Suppressor macrophage treated with lipopolysaccharide for 1 hour (primary cell): ENCODE results near the gene NLRC3.

Experiments used
- DNase-seq, 3 donors: peaks; one replicate each; pipeline ENCODE4 v3.0.0-alpha.2; 2020 to 2022

Gene NLRC3

DNA sequence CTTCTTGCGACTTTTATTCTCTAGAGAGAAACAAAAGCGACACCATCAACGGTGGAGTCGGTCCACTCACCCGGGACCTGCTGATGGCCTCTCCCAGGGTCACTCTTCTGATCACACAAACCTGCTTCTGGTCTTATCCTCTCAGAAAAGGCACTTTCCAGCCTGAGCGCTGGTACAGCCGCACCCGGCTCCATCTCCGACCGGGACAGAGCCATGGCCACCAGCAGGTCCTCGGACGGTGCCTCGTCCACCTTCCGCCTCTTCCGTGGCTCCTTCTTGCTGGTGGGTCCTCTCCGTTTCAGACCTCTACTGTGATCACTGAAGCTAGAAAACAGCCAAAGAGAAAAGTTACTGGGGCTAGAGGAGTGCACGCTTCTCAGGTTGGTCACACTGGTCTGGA is 20.5 kb upstream of the NLRC3 start:
- no peak for DNase-seq

DNA sequence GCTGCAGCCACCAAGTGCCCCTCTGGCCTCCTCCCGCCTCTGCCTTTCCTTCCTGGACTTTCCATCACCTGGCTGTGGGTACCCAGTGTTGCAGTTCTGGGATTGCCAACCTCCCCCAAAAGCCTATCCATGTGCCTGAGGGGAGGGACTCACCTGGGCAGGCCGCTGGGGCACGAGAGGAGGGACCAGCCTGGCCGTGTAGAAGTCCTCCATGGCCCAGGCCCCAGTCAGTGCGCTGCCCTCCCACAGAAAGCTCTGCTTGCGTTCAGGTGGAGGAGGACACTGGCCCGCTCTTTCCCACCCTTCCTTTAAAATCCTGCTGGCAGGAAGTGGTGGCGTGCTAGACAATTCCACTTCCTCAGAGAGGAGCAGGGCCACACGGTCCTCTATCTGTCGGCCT is 20.0 kb upstream of the NLRC3 start:
- DNase-seq, result no peak

DNA sequence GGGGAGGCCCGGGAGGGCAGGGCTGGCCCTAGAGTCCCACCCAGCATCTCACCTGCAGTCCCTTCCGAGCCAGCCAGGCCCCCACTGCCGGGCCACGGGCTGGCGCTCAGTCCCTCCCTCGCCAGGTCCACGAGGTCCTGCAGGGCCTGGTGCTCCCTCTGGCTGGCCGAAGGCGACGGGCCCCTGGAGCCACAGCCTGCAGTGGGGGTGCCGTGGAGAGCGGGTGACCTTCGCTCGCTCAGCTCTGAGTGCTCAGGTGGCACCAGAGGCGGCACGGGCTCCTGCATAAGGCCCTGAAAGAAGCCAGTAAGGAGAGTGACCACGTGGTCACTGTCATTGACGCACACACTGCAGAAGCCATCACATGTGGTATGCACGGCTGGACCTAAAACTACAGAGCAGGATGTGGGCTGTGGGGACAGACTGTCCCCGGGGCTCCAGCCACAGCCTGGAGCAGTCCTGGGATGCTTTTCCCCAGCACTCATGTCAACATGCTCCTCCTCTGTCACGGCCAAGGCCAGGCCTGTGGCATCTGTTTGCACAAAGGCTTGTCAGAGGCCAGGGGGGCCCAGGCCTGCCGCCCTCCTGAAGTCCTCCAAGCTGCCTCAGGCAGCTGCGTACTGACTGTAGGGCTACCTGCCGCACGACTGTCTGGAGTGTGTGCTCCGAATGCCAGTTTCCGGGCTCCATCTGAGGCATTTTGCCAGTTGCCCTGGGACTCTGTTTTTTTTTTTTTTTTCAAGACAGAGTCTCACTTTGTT is 19.1 kb upstream of the NLRC3 start:
- no peak for DNase-seq

DNA sequence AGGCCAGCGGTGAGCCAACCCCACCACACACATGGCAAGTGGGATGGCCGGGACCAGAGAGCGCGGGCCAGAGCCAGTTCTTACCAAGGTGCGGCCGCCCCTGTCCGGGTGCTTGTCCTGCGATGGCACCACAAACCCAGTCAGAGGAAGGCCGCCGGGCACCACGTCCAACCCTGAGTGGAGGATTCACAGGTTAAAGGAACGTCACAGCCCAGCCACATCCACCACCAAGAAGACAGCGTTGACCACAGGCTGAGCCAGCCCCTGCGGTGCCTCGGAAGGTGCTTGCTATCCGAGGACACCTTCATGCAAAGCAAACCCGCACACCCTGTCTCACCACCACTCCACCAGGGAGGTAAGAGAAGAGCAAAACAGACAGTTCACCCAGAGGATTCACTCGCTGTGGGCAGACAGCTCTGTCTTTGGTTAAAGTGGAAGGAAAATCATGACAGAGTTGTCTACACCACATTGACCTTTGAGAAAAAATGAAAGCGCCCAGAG is 18.4 kb upstream of the NLRC3 start:
- DNase-seq, result no peak

DNA sequence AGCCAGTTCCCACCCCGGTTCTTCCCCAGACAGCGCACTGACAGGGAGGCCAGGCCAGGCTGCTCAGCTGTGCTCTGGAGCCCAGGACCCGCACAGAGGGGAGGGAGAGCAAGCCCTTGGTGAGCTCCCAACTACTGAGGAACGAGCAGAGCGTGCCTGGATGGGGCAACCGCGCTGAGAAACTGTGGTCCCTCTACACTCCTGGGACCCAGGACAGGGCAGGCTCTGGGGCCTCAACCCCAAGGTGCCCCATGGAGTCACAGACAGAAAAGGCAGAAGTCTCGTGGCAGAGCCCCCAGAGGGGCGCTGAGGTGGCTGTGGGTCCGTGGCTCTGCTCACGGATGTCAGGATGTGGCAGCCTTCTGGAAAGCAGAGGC is 17.9 kb upstream of the NLRC3 start:
- DNase-seq, result no peak

DNA sequence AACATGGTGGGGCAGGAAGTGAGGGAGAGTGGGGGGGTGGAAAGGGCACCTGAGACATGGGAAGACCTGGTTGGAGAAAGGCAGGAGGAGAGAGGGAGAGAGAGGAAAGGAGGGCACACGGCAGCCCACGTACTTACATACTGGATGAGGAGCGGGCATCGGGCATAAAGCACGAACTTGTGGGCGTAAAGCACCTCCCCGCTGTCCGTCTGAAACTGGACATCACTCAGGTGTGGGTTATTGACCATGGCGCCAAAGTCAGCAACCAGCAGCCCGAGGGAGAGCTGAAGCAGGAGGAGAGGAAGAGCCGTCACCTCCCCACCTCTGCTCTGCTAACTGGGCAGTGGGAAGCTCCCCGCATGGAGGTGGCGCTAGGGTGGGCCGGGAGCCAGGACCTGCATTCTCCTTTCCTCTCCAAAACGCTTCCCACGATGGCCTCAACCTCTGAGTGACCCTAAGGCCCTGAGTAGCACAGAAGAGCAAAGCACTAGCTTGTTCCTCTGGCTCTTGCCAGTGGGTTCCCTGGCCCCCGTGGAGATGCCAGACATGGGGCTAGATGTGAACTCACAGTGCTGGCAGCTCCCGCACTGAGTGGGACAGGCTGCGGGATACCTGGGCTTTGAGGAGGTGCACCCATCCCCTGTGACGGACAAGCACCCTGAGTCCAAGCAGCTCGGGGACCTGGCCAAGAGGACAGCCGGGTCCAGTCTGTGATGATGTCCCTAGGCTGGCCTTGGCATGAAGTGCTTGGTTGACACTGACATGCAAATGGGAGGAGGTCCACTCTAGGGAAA is 17.3 kb upstream of the NLRC3 start:
- no peak for DNase-seq

DNA sequence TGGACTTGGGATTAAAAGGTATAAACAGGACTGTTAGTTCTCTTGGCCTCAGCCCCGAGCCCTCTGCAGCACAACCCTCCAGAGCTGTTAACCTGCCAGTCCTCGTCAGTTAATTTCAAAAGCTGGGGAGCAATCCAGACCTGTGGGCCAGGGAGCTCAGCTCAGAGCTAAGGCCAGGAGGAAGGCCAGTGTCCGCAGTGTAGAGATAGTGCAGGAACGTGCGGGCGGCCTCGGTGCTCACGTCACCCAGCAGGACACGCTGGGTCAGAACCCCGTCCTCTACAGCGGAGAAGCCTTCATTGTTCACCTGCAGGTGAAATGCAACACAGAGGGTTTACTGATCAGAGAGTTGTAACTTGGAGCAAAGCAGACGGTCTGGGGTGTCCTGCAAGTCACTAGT is 15.4 kb upstream of the NLRC3 start:
- DNase-seq, result no peak

DNA sequence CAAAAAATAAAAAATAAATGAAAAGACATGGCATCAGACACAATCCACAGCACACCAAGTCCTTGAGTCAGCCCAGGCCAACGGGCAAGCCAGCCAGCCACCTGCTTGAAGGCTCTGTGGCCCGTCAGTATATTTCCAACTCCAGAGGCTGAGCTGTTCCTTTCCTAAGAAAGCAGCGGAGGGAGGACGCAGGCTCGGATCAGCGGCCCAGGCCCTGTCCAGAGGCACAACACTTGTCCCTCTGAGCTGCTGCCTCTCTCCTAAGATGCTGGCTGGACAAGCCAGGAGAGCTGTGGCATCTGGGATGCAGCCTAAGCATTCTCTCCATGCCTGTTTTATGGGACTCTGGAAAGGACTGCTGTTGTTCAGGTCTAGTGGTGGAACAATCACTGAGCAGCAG is 14.8 kb upstream of the NLRC3 start:
- no peak for DNase-seq

DNA sequence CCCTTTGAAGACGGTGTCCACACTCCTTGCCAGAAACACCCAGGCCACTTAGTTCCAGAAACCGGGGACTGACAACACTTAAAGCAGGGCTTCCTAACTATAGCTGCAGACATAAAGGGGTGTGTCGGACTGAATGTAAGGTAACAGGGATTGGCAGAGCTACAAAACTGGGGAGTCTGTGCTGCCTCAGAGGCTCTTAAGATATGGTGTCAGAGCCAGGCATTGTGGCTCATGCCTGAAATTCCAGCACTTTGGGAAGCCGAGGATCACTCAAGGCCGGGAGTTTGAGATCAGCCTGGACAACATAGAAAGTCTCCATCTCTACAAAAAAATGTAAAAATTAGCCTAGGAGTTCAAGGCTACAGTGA is 14.2 kb upstream of the NLRC3 start:
- DNase-seq, result no peak

DNA sequence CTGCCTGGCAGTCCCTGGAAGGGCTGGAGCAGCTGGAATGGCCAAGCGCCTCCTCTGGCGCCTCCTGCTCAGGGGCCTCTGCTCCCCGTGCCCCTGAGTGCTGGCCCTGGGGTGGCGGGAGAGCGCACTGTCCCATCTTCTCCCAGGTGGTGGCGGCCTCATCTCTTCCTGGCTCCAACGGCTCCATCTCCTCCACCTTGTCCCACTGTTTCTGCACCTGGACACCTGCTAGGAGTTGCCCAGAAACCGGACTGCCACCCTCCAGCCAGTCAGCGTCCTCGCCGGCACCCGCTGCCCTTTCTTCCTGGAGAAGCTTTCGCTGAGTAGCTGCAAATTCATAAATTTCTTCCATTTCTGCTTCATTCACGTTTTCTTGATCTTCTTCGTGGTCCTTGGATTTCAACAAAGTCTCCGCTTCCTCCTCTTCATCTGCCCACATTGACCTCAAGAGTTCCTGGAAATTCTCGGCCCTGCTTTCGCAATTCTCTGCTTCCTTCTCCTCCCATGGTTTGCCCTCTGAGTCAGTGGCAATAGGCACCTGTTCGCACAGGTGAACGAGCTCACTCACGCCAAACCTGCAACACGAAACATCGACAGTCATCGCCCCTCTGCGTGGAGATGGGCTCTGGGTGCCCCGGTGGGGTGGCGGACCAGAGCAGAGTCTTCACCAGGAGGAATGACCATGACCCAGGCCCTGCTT is 13.7 kb upstream of the NLRC3 start:
- peak; percentile 77 to 83 (median 82) for DNase-seq

DNA sequence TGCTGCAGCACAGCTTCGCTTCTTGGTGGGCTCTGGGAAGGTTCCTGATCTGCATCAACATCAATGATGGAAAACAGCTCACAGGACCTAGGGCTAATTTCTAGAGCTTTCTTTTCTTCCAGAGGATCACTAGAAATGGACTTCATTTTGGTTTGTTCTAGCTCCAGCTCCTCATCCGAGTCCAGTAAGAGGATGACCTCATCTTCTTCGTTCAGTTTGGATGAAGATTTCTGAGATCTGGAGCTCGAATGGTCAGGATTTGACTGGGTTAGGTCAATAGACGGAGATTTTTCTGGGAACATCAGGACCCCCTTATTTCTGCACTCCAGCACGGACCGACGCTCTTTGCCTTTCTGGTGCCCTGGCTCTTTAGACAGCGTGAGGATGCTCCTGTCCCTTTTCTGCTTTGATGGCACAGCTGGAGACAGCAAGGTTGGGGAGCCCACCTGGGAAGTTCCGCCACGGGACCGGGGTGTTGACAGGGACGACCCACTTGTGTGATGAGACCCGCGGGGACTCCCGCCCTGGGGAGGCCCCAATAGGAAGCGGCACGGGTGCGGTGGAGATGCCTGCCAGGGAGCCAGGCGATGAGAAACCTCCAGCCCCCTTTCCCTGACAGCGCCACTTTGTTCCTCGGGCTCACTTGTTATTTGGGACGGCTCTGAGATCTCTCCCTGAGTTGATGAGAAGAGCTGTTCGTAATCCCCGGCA is 12.9 kb upstream of the NLRC3 start:
- DNase-seq, result no peak

DNA sequence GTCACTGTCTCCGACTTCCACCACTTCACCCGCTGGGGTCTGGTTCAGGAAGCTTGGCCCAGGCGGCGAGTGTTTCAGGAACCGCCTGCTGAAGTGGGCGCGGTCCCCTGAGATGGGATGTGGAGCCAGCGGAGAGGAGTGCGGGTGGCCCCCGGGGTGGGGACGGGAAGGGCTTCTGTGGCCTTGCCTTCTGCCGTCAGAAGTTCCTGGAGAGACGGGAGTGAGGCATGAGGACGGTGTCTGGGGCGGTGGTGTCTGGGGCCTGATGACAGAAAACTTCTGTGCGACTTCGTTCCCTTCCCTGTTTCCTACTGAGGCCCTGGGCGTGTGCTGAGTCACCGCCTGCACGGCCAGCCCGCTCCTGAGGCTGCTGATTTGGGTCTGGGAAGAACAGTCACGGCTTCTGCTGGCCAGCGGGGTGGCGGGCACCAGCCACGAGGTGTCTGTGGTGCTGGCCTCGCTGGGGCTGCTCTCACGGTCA is 12.3 kb upstream of the NLRC3 start:
- DNase-seq, result peak; percentile 89 to 92 (median 91)

DNA sequence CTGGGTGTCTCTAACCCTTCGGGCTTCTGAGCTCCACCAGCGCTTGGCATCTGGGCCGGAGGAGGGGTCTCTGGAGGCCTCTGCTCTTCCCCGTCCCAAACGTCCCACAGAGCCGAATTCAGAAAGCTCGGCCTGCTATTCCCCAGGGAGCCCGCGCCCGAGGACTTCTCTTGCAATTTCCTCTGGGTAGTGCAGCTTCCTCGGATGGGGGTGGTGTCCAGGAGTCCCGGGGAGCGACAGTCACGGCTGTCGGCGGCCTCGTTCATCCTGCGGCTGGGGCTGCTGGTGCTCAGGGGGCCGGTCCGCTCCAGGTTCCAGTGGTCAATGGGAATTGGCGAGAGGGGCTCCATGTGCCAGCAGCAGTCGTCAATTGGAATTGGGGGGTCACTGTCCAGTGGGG is 11.8 kb upstream of the NLRC3 start:
- DNase-seq, result peak in 1 of 3 donors; percentile 27

DNA sequence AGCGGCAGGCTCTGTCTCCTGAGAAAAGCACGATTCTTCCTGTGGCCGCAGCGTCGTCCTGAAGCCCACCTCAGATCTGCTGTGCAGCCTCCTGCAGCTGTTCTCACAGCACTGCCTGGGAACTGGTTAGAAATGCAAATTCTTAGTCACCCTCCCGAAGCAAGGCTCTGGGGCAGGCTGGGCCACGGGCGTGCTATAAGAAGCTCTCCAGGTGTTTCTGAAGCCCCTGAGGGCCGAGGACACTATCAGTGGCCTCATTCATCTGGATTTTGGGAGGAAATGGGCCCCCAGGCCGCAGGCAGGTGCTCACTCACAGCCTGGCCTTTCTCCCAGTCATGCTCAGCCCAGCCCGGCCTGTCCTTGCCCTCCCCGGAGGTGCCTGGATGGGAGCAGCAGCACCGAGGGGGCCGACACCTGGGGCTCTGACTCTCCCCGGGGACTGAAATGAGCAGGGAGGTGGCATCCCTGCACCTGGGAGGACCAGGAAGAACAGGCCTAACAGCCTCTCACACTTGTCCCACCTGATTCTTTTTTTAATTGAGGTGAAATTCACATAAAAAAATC is 10.4 kb upstream of the NLRC3 start:
- DNase-seq, result no peak

DNA sequence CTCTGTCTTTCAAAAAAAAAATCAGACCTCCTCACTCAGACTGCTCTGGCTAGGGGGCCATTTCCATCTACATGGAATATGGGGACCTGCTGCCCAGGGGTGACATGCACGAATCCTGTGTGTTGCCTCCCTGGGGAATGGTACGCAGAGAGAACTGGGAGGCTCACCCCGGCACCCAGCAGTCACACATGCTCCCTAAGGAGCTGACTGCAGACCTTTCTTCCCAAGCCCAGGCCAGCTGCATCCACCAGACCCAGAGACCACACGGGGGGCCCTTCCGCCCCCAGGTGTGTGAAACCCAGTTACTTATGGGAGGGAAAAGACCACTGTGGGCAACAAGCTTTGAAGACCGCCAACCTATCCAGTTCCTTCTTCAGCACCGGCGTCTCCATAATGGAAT is 7.2 kb upstream of the NLRC3 start:
- DNase-seq, result no peak

DNA sequence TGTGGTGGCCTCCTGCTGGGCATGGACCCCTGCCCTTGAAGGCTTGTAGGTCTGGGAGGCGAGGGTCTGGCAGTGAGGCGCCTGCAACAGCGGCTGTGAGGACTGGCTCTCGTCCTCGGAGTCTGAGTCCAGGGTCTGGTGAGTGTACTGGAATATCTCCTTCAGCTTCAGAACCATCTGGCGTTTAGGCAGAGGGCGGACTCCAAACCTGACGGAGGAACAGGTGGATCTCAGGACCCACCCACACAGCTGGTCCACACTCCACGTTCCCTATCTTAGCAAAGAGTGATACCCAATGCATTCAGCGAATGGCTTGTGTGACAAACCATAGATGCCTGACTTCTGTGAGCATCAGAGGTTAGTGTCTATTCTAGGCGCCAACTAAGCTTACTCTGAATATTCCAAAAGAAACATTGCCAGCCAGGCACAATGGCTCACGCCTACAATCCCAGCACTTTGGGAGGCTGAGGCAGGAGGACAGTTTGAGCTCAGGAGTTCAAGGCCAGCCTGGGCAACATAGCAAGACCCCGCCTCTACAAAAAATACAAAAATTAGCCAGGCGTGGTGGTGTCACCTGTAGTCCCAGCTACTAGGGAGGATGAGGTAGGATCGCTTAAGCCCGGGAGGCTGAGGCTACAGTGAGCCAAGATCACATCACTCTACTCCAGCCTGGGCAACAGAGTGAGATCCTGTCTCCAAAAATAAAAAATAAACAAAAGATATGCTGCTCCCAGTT is 6.3 kb upstream of the NLRC3 start:
- no peak for DNase-seq

DNA sequence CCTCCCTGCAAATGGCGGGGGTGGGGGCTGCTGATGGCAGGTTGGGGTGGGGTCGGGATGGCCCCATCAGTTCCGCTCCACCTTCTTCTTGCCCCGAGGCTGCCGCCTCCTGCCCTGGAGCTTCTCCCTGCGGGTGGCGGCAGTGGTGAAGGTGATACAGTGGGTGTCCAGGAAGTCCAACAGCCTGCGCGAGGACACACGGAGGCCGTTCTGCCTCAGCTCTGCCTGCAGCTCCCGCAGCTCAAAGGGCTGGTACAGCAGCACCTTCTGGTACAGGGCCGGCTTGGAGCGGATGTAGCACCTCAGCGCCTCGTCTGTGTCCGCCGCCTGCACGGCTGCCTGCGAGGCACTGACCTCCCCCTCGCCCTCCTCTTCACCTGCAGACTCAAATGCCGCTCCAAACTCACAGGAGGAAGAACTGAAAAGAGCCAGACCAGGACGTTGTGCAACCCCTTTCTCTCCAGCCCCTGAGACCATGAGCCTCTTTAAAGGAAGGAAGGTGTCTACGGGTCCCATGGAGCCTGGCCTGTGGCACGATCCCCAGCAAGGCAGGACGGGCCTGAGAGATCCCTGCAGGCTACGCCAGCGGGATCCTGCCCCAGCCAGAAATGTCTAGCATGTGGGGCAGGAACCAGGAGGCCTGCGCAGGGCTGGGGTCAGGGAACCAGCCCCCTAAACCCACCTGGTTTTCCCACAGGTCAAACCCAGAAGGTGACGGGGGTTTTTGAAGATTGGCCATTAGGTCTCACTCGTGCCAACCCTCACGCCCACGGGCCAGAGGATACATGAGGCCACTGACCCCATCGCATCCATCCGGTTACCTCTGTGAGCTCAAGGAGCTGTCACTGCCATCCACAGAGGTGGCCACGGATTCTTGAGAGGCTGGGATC is 5.3 kb upstream of the NLRC3 start:
- DNase-seq, result no peak

DNA sequence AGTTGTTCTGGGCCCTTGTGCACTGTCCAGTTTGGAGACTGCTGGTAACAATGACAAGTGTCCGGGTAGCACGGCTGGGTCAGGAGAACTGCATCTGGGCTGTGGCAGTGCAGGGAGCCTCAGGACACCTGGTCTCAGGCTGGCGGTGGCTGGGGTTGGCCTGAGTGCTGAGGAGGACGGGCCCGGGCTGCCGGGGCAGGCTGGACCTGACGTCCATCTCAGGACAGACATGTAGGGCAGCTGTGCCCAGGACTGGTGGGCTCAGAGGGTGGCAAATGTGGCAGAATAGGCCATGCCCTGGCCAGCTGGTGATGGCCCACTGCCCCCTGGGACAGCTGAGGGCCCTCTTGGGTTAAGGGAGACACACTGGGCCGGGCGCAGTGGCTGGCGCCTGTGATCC is 4.2 kb upstream of the NLRC3 start:
- no peak for DNase-seq

DNA sequence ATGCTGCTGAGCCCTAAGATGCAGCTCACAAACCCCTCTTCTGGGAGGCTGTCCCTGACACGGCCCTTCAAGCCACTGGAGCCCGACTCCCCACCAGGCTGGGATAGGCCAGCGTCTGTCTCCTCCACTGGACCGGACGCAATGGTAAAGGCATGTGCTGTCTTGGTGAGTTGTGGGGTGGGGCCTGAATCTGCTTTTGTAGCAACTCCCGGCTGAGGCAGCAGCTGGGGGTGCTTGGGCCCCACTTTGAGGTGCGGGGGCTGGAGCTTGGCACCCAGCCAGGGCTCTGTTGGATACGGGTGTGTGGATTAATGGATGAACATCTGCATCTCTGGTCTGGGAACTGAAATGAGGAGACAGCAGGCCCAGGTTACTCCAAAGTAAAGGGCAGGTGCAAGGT is 3.5 kb upstream of the NLRC3 start:
- DNase-seq, result no peak

DNA sequence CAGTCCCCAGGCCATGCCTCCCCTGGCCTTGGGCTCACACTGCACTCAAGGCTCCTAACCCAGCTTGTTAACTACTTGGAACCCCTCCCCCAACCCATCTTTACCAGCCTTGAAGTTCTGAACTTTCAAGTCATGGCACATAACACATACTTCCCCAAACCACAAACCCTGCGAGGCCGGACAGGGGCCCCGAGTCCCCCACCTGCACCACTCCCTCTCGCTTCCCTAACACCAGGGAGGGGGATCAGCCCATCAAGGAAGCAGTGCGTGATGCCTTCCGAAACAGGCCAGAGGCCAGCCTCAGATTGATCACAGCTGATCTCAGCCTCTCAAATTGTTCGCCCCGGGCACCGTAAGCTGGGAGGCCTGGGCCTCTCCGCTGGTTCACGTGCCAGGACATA is 3.0 kb upstream of the NLRC3 start:
- DNase-seq, result no peak

DNA sequence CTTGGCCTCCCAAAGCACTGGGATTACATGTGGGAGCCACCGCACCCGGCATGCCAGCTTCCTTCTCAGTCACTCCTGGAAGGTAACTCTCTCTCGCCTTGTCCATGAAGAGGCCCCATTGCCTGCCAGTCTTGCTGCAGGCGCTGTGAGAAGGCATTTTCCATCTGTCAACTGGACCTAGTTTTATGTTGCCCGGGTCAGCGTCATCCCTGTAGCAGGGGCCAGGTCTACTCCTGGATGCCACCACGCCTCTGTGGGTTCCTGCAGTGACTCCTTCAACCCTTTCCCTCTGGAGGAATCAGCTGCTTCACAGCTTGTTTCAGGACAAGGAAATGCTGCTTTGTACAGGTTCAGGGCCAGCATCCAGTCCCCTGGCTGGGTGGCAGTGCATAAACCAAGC is 2.6 kb upstream of the NLRC3 start:
- no peak for DNase-seq
